Stimulated activated CD4-positive, alpha-beta T cell treated with anti-CD3 and anti-CD28 coated beads, Interleukin-4, amount 100 ng/mL, for 24 hours (primary cell): ENCODE data around the gene PBX3.
"Not testable (repeated sequence)": the region's sequence is repeated elsewhere in the genome, so short reads cannot be mapped to it uniquely, and the experiment has no call there.

Experiments used
- DNase-seq: peaks from one replicate; pipeline ENCODE4 v3.0.0-alpha.2; 2020

Gene PBX3

GRCh38 chr9:125749287-125749935, 2.2 kb downstream of the PBX3 start:
- DNase-seq, result no peak

GRCh38 chr9:125749951-125750626, 2.9 kb downstream of the PBX3 start:
- DNase-seq, result no peak

- no peak for DNase-seq
These were observed 3.4 kb downstream of the PBX3 start for GRCh38 chr9:125750627-125751011.

GRCh38 chr9:125752070-125752628, 5.0 kb downstream of the PBX3 start:
- no peak for DNase-seq

- no peak for DNase-seq
These were observed 6.9 kb downstream of the PBX3 start for GRCh38 chr9:125754096-125754495.

- DNase-seq, result no peak
These were observed 8.2 kb downstream of the PBX3 start for GRCh38 chr9:125755340-125755739.

- no peak for DNase-seq
These were observed 9.3 kb downstream of the PBX3 start for GRCh38 chr9:125756518-125756917.

GRCh38 chr9:125757834-125758233, 10.7 kb downstream of the PBX3 start:
- no peak for DNase-seq

GRCh38 chr9:125758986-125759763, 12.0 kb downstream of the PBX3 start:
- DNase-seq, result no peak

- DNase-seq, result no peak
These were observed 12.6 kb downstream of the PBX3 start for GRCh38 chr9:125759764-125760129.

GRCh38 chr9:125760537-125760936, 13.4 kb downstream of the PBX3 start:
- DNase-seq, result no peak

- DNase-seq, result no peak
These were observed 14.7 kb downstream of the PBX3 start for GRCh38 chr9:125761676-125762450.

- no peak for DNase-seq
These were observed 16.2 kb downstream of the PBX3 start for GRCh38 chr9:125763394-125763801.

- no peak for DNase-seq
These were observed 17.0 kb downstream of the PBX3 start for GRCh38 chr9:125764198-125764597.

GRCh38 chr9:125766468-125767221, 19.5 kb downstream of the PBX3 start:
- no peak for DNase-seq

GRCh38 chr9:125767349-125767748, 20.2 kb downstream of the PBX3 start:
- no peak for DNase-seq

GRCh38 chr9:125768803-125769202, 21.6 kb downstream of the PBX3 start:
- no peak for DNase-seq

- DNase-seq, result no peak
These were observed 23.9 kb downstream of the PBX3 start for GRCh38 chr9:125771037-125771436.

GRCh38 chr9:125772740-125773139, 25.6 kb downstream of the PBX3 start:
- no peak for DNase-seq

- DNase-seq, result no peak
These were observed 26.9 kb downstream of the PBX3 start for GRCh38 chr9:125774106-125774505.

GRCh38 chr9:125776789-125777188, 29.6 kb downstream of the PBX3 start:
- DNase-seq, result not testable (repeated sequence)
